ENCODE results near the gene KDM4B.

- no peak for TF ChIP-seq SP1 (IDR thresholded peaks at IDR 0.05)
- TF ChIP-seq SUZ12 (IDR thresholded peaks at IDR 0.05): no peak
- TF ChIP-seq L3MBTL2 (conservative IDR thresholded peaks at IDR 0.05): no peak
- no peak for TF ChIP-seq BHLHE40 (IDR thresholded peaks at IDR 0.05; ENCODE audit: borderline replicate concordance)
- no peak for TF ChIP-seq ELF4 (IDR thresholded peaks at IDR 0.05)
- TF ChIP-seq TARDBP (IDR thresholded peaks at IDR 0.05): no peak
- TF ChIP-seq FOXA1 (IDR thresholded peaks at IDR 0.05): no peak
These were observed 140.0 kb downstream of the KDM4B start for GRCh38 chr19:5108866-5109265.
